OCI-LY3 (cell line): Measurements from ENCODE around the gene P2RY11.

Experiments used
- H2AFZ ChIP-seq: fragments of 200-600, 300-600 bp; shearing (Covaris generic); 2 replicates; pipeline ENCODE4 v1.6.0; 2014; ENCODE audit warnings: antibody characterized with exemption, low read depth, low read length
- H3K27ac ChIP-seq: fragments of 200-600, 300-600 bp; sonication (generic); 2 replicates; pipeline ENCODE4 v1.5.1; 2014; ENCODE audit warnings: mild to moderate bottlenecking, low read length, moderate library complexity, mixed read lengths
- H3K27me3 ChIP-seq: fragments of 200-600, 300-600 bp; sonication (generic); 2 replicates; pipeline ENCODE4 v1.6.1; 2014; ENCODE audit warnings: low read depth, low read length, mixed read lengths
- H3K36me3 ChIP-seq: fragments of 200-600, 300-600 bp; sonication (generic); replicated peaks from 2 replicates; pipeline ENCODE3; 2014; ENCODE audit warnings: low read depth, low read length, mixed read lengths
- H3K4me1 ChIP-seq: fragments of 300-600, 200-600 bp; sonication (generic); 2 replicates; pipeline ENCODE4 v1.6.1; 2014; ENCODE audit warnings: low read length, mixed read lengths
- H3K4me2 ChIP-seq: fragments of 200-600, 300-600 bp; sonication (generic); 2 replicates; pipeline ENCODE4 v1.6.1; 2014; ENCODE audit warnings: low read length, mixed read lengths
- H3K4me3 ChIP-seq: fragments of 300-600, 200-600 bp; sonication (generic); 2 replicates; pipeline ENCODE4 v1.5.1; 2014; ENCODE audit warnings: antibody characterized with exemption, mild to moderate bottlenecking, low read length, moderate library complexity
- H3K79me2 ChIP-seq: fragments of 300-600, 200-600 bp; shearing (Covaris generic); 2 replicates; pipeline ENCODE4 v1.6.1; 2014; ENCODE audit warnings: mild to moderate bottlenecking, low read length, mixed read lengths
- H3K9ac ChIP-seq: fragments of 300-600, 200-600 bp; shearing (Covaris generic); 2 replicates; pipeline ENCODE4 v1.6.0; 2014; ENCODE audit warnings: mild to moderate bottlenecking, low read length, moderate library complexity
- H3K9me3 ChIP-seq: fragments of 200-600, 300-600 bp; shearing (Covaris generic); 2 replicates; pipeline ENCODE4 v1.6.1; 2014; ENCODE audit warnings: low read length, mixed read lengths; ENCODE audit not compliant: insufficient read depth
- H4K20me1 ChIP-seq: fragments of 200-600, 300-600 bp; sonication (generic); 2 replicates; pipeline ENCODE4 v1.6.1; 2016; ENCODE audit warnings: low read length, mixed read lengths; ENCODE audit not compliant: insufficient read depth
- EZH2phosphoT487 ChIP-seq: fragments of 200-600 bp; shearing (Covaris generic); IDR thresholded peaks from 2 replicates; pipeline ENCODE4 v1.6.1; 2018; ENCODE audit warnings: antibody characterized with exemption, mixed run types, low read depth
- TF ChIP-seq, protein P1 (sequence below): fragments of 200-600, 300-600 bp; sonication (generic); IDR thresholded peaks from 2 replicates; pipeline ENCODE4 v1.5.1; 2014; ENCODE audit warnings: antibody characterized with exemption, low read length, low read depth

Gene P2RY11

DNA sequence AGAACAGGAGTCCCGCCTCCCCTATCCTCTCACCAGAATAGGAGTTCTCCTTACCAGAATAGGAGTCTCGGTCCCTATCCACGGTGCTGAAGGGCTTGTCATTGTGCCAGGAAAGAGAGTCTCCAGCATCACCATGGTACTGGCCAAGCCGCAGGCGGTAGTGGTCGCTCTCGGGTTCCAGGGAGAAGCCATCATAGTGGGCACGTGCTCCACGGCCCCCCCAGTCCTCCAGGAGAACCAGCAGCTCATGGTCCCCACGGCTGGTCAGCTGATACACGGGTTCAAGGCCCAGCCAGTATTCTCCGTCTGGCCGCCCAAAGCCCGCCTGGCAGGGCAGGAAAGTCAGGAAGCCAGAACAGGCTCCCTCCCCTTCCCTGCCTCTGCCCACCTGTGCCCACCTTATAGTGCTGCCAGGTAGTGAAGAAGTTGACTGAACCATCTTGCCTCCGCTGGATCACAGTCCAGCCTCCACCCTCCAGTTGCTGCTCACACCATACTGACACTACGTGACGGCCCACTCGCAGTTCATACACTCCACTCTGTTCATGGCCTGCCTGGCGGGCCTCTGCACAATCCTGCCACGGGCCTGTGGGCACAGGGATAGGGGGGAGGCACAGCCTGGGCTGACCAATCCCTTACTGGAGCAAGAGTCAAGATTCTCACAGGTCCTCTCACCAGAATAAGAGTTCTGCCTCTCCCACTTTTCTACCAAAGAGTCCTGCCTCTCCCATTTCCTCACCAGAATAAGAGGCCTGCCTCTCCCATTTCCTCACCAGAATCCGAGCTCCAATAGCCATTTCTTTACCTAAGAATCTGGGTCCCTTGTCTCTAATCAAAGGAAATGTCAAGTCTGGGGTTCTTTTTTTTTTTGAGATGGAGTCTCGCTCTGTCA lies 18.0 kb upstream of the P2RY11 start:
- no peaks in the 10 kb centered on the region for H3K9me3 ChIP-seq
- H2AFZ ChIP-seq: no peak overlapping the region
- peaks cover 18% of the 10 kb centered on the region for H3K36me3 ChIP-seq
- H3K4me3 ChIP-seq: no peak overlapping the region
- TF ChIP-seq EZH2phosphoT487: no peak
- TF ChIP-seq, protein P1, sequence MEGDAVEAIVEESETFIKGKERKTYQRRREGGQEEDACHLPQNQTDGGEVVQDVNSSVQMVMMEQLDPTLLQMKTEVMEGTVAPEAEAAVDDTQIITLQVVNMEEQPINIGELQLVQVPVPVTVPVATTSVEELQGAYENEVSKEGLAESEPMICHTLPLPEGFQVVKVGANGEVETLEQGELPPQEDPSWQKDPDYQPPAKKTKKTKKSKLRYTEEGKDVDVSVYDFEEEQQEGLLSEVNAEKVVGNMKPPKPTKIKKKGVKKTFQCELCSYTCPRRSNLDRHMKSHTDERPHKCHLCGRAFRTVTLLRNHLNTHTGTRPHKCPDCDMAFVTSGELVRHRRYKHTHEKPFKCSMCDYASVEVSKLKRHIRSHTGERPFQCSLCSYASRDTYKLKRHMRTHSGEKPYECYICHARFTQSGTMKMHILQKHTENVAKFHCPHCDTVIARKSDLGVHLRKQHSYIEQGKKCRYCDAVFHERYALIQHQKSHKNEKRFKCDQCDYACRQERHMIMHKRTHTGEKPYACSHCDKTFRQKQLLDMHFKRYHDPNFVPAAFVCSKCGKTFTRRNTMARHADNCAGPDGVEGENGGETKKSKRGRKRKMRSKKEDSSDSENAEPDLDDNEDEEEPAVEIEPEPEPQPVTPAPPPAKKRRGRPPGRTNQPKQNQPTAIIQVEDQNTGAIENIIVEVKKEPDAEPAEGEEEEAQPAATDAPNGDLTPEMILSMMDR: no peak
- H3K4me2 ChIP-seq: no peak overlapping the region
- no peaks in the 10 kb centered on the region for H3K79me2 ChIP-seq
- no peak overlapping the region for H3K27ac ChIP-seq
- no peaks in the 10 kb centered on the region for H3K4me1 ChIP-seq
- H3K9ac ChIP-seq: no peak overlapping the region
- H4K20me1 ChIP-seq: no peaks in the 10 kb centered on the region
- no peaks in the 10 kb centered on the region for H3K27me3 ChIP-seq

GRCh38 chr19:10095622-10095947 lies 15.9 kb upstream of the P2RY11 start:
- H3K79me2 ChIP-seq: no peaks in the 10 kb centered on the region
- H3K27me3 ChIP-seq: no peaks in the 10 kb centered on the region
- H3K27ac ChIP-seq: no peak overlapping the region
- no peak overlapping the region for H2AFZ ChIP-seq
- peaks cover 11% of the 10 kb centered on the region for H3K36me3 ChIP-seq
- no peak overlapping the region for H3K4me3 ChIP-seq
- H4K20me1 ChIP-seq: no peaks in the 10 kb centered on the region
- H3K4me1 ChIP-seq: no peaks in the 10 kb centered on the region
- H3K9me3 ChIP-seq: no peaks in the 10 kb centered on the region
- H3K9ac ChIP-seq: no peak overlapping the region
- no peak for TF ChIP-seq EZH2phosphoT487
- TF ChIP-seq, protein P1: no peak
- H3K4me2 ChIP-seq: no peak overlapping the region

DNA sequence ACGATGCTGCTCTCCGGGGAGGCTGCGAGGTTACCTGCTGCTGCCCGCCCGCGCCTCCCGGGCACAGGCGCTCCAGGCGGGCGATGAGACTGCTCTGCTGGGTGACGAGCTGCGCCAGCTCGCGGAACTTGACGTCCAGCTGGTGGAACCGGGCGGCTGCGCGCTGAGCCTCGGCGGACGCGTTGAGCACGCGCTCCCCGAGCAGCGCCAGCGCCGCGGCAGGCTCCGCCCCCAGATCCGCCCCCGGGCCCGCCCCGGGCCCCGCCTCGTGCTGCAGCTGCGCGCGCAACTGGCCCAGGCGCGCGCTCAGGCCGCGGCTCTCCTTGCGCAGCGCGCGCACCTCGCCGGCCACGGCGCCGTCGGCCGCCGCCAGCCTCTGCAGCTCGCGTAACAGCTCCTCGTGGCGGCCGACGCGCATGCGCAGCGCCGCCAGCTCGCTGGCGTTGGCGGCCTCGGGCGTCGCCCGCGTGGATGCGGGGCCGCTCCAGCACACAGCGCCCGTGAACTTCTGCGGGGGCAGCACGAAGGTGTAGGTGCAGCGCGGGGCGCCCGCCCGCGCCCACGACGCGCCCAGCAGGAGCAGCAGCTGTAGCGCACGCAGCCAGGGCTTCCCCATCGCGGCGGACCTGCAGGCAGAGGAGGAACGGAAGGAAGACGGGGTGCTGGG lies 15.4 kb upstream of the P2RY11 start:
- no peak overlapping the region for H3K27ac ChIP-seq
- H2AFZ ChIP-seq: no peak overlapping the region
- no peaks in the 10 kb centered on the region for H3K9me3 ChIP-seq
- no peak overlapping the region for H3K9ac ChIP-seq
- no peak overlapping the region for H3K4me3 ChIP-seq
- no peaks in the 10 kb centered on the region for H3K4me1 ChIP-seq
- H3K36me3 ChIP-seq: peaks cover 11% of the 10 kb centered on the region
- no peaks in the 10 kb centered on the region for H3K27me3 ChIP-seq
- H3K4me2 ChIP-seq: no peak overlapping the region
- TF ChIP-seq EZH2phosphoT487: no peak
- TF ChIP-seq, protein P1: no peak
- no peaks in the 10 kb centered on the region for H4K20me1 ChIP-seq
- H3K79me2 ChIP-seq: no peaks in the 10 kb centered on the region

DNA sequence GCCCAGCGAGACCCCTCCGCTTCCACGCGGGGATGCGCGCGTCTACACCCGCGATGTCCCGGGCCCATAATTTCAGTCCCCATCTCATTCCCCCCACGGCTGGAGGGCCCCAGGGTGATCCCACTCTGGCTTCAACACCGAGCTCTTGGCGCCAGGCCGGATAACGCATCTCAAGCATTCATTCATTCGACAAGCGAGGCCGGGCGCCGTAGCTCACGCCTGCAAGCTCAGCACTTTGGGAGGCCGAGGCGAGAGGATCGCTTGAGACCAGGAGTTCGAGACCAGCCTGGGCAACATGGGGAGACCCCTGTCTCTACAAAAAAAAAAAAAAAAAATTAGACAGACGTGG lies 14.9 kb upstream of the P2RY11 start:
- H3K9ac ChIP-seq: no peak overlapping the region
- H3K4me3 ChIP-seq: no peak overlapping the region
- no peak overlapping the region for H3K4me2 ChIP-seq
- H3K36me3 ChIP-seq: peaks cover 11% of the 10 kb centered on the region
- no peaks in the 10 kb centered on the region for H3K27me3 ChIP-seq
- H2AFZ ChIP-seq: no peak overlapping the region
- H3K4me1 ChIP-seq: peaks cover 4% of the 10 kb centered on the region
- H3K79me2 ChIP-seq: no peaks in the 10 kb centered on the region
- H3K27ac ChIP-seq: no peak overlapping the region
- no peaks in the 10 kb centered on the region for H3K9me3 ChIP-seq
- H4K20me1 ChIP-seq: no peaks in the 10 kb centered on the region
- TF ChIP-seq, protein P1: no peak
- TF ChIP-seq EZH2phosphoT487: no peak
